ENCODE results near the gene REXO4.

REXO4 gene

GRCh38 chr9:133384736-133385321, 33.0 kb downstream of the REXO4 start:
- Histone ChIP-seq H3K27ac (no peak overlapping the region), H3K27me3 (peaks cover 0 to 6% of the 10 kb centered on the region in 2 donors), H3K4me3 (no peak overlapping the region), H3K9me3 (no peaks in the 10 kb centered on the region), H3K4me1 (no peaks in the 10 kb centered on the region), H3K36me3 (no peaks in the 10 kb centered on the region)
- intact Hi-C loops (cut with DNase I; ENCODE audit: low total_unique reads) = no loop called here
- TF ChIP-seq, protein P1, sequence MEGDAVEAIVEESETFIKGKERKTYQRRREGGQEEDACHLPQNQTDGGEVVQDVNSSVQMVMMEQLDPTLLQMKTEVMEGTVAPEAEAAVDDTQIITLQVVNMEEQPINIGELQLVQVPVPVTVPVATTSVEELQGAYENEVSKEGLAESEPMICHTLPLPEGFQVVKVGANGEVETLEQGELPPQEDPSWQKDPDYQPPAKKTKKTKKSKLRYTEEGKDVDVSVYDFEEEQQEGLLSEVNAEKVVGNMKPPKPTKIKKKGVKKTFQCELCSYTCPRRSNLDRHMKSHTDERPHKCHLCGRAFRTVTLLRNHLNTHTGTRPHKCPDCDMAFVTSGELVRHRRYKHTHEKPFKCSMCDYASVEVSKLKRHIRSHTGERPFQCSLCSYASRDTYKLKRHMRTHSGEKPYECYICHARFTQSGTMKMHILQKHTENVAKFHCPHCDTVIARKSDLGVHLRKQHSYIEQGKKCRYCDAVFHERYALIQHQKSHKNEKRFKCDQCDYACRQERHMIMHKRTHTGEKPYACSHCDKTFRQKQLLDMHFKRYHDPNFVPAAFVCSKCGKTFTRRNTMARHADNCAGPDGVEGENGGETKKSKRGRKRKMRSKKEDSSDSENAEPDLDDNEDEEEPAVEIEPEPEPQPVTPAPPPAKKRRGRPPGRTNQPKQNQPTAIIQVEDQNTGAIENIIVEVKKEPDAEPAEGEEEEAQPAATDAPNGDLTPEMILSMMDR (IDR thresholded peaks at IDR 0.05) = no peak
- no peak for DNase-seq

DNA sequence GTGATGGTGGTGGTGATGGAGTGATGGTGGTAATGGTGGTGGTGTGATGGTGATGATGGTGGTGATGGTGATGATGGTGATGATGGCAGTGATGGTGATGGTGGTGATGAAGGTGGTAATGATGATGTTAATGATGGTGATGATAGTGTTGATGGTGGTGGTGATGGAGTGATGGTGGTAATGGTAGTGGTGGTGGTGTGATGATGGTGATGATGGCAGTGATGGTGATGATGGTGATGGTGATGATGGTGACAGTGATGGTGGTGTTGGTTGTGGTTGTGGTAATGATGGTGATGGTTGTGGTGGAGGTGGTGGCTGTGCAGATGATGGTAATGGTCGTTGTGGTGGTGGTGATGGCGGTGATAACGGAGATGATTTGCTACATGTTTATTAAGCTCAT, 34.4 kb downstream of the REXO4 start:
- no peaks in the 10 kb centered on the region for H3K36me3 ChIP-seq

DNA sequence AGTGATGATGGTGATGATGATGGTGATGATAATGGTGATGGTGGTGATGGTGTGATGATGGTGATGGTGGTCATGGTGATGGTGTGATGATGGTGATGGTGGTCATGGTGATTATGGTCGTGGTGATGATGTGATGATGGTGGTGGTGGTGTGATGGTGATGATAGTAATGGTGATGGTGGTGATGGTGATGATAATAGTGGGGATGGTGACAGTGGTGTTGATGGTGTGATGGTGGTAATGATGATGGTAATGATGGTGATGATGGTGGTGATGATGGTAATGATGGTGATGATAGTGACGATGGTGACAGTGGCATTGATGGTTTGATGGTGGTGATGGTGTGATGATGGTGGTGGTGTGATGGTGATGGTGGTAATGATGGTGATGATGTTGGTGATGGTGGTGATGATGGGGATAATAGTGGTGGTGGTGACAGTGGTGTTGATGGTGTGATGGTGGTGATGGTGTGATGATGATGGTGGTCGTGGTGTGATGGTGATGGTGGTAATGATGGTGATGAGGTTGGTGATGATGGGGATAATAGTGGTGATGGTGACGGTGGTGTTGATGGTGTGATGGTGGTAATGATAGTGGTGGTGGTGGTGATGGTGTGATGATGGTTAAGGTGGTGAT, 35.2 kb downstream of the REXO4 start:
- no peaks in the 10 kb centered on the region for H3K27me3 ChIP-seq
- DNase-seq = no peak
- H3K9me3 ChIP-seq = no peaks in the 10 kb centered on the region
- no peak overlapping the region for H3K27ac ChIP-seq
- H3K4me1 ChIP-seq = no peaks in the 10 kb centered on the region
- H3K4me3 ChIP-seq = no peak overlapping the region
- TF ChIP-seq, protein P1 (IDR thresholded peaks at IDR 0.05) = no peak
- no peaks in the 10 kb centered on the region for H3K36me3 ChIP-seq
- intact Hi-C loops (cut with DNase I; ENCODE audit: low total_unique reads) = no loop called here

More for the DNA sequence above, 34.4 kb downstream of the REXO4 start:
- intact Hi-C loops (cut with DNase I; ENCODE audit: low total_unique reads) = no loop called here
- TF ChIP-seq, protein P1 (IDR thresholded peaks at IDR 0.05) = no peak
- no peak overlapping the region for H3K4me3 ChIP-seq
- no peaks in the 10 kb centered on the region for H3K9me3 ChIP-seq
- no peak overlapping the region for H3K27ac ChIP-seq
- no peaks in the 10 kb centered on the region for H3K27me3 ChIP-seq
- no peak for DNase-seq
- no peaks in the 10 kb centered on the region for H3K4me1 ChIP-seq

GRCh38 chr9:133380734-133381133, 37.1 kb downstream of the REXO4 start:
- intact Hi-C loops (cut with DNase I; ENCODE audit: low total_unique reads) = no loop called here
- peaks cover 0 to 8% (median 6%) of the 10 kb centered on the region in 4 donors for H3K4me1 ChIP-seq

DNA sequence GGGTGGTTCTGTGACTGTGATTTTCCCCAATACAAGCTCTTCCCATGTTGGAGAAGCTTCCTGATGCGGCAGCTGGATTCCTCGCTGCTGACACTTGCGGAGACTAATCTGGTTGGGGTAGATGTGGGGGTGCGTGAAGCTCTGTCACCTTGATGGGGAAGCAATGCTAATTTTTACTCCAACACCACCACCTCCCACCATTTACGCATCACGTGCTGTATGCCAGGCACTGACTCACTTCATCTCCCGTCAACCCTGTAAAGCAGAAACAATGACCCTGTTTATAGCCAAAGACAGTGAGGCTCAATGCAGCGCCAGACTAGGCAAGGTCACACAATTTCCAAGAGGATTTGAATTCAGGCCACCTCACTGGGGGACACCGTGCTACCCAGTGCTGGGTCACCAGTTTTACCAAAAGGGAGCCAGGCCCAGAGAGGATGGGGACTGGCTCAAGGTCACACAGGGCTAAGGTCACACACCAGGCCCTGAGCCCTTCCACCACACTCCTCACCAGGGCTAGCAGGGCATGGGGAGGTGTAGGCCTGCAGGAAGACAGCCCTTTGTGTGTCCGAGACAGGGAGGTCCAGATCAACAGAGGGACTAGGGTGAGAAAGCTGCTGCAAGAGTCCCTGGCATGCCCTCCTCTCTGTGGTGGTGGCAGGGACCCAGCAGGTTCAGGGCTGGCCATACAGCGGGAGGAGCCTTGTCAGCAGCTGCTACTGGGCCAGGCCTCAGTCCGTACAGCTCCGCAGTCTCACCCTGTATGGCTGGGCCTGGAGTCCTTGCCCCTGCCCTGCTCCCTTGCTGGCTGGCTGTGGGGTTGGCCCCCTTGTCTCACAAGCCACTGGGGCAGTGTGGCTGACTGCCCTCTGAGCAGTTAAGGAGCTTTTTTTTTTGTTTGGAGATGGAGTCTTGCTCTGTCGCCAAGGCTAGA, 38.4 kb downstream of the REXO4 start:
- no peak overlapping the region for H3K4me3 ChIP-seq
- no peak overlapping the region for H3K27ac ChIP-seq
- DNase-seq = no peak
- H3K4me1 ChIP-seq = peaks cover 0 to 13% (median 11%) of the 10 kb centered on the region in 4 donors
- H3K36me3 ChIP-seq = no peaks in the 10 kb centered on the region
- intact Hi-C loops (cut with DNase I; ENCODE audit: low total_unique reads) = loop anchor here (5.0 kb wide), 1 partner anchor 38 kb away; the partner anchor contains the start of gene REXO4
- H3K27me3 ChIP-seq = no peaks in the 10 kb centered on the region
- TF ChIP-seq, protein P1 (IDR thresholded peaks at IDR 0.05) = no peak
- H3K9me3 ChIP-seq = no peaks in the 10 kb centered on the region

More at GRCh38 chr9:133380734-133381133, 37.1 kb downstream of the REXO4 start:
- Histone ChIP-seq H3K9me3 (no peaks in the 10 kb centered on the region), H3K36me3 (no peaks in the 10 kb centered on the region), H3K4me3 (no peak overlapping the region), H3K27ac (no peak overlapping the region), H3K27me3 (no peaks in the 10 kb centered on the region)
- DNase-seq = no peak
- TF ChIP-seq, protein P1 (IDR thresholded peaks at IDR 0.05) = no peak

Measured in tibial artery (tissue), 4 donors.